CD14-positive monocyte (primary cell): ENCODE measurements around the gene BAIAP3. TPM values are rescaled to one million over a fixed set of nuclear protein-coding genes. Genes with fewer than 3 reads are reported as not detected.

ENCODE experiments used
- DNase-seq, 3 donors: peaks; one replicate each; pipeline ENCODE4 v3.0.0-alpha.2; 2011 to 2022
- H2AFZ ChIP-seq: 2 replicates; pipeline ENCODE4 v1.6.0; 2012; ENCODE audit warnings: mild to moderate bottlenecking, low read depth, low read length, inconsistent platforms; ENCODE audit not compliant: insufficient read depth, poor library complexity, severe bottlenecking
- H3K27ac ChIP-seq, 2 donors: 1 replicate in 1 of 2; 2 replicates in 1 of 2; pipeline ENCODE4 v1.5.1; 2012 to 2013; ENCODE audit warnings: low read length in 2 of 2, control low read depth in 1 of 2, inconsistent platforms in 1 of 2, low read depth in 1 of 2, mild to moderate bottlenecking in 1 of 2
- H3K27me3 ChIP-seq, 2 donors: one replicate each; pipeline versions ENCODE4 v1.6.0 to v1.6.1; 2011 to 2013; ENCODE audit warnings: low read length in 2 of 2; ENCODE audit not compliant: control insufficient read depth in 2 of 2, insufficient read depth in 2 of 2
- H3K36me3 ChIP-seq, 2 donors: replicated peaks in 1 of 2; 1 replicate in 1 of 2; 2 replicates in 1 of 2; pipeline versions ENCODE4 v1.5.1 to v1.6.1; 2012 to 2013; ENCODE audit warnings: low read length in 2 of 2, control low read depth in 1 of 2, inconsistent platforms in 1 of 2, mild to moderate bottlenecking in 1 of 2; ENCODE audit not compliant: insufficient read depth in 2 of 2, control insufficient read depth in 1 of 2
- H3K4me1 ChIP-seq, 2 donors: 1 replicate in 1 of 2; 2 replicates in 1 of 2; pipeline versions ENCODE4 v1.5.1 to v1.6.1; 2012 to 2013; ENCODE audit warnings: low read length in 2 of 2, control low read depth in 1 of 2, inconsistent platforms in 1 of 2, mild to moderate bottlenecking in 1 of 2, moderate library complexity in 1 of 2; ENCODE audit not compliant: insufficient read depth in 2 of 2, control insufficient read depth in 1 of 2
- H3K4me2 ChIP-seq: replicated peaks from 2 replicates; pipeline ENCODE3; 2012; ENCODE audit warnings: low read length, moderate library complexity, mild to moderate bottlenecking; ENCODE audit not compliant: poor library complexity, severe bottlenecking; ENCODE audit errors: extremely low read depth
- H3K4me3 ChIP-seq, 3 experiments: fragments of 200-600 bp in 1 of 3; sonication (generic) in 1 of 3; replicated peaks in 1 of 3; 1 replicate in 2 of 3; 2 replicates in 1 of 3; pipeline ENCODE4 v1.5.1; 2011 to 2013; ENCODE audit warnings: low read length in 3 of 3, mild to moderate bottlenecking in 3 of 3, control low read depth in 2 of 3, low read depth in 2 of 3, inconsistent platforms in 1 of 3, moderate library complexity in 1 of 3
- H3K79me2 ChIP-seq: 2 replicates; pipeline ENCODE4 v1.6.0; 2012; ENCODE audit warnings: mild to moderate bottlenecking, control low read depth, inconsistent platforms, low read length, moderate library complexity; ENCODE audit not compliant: insufficient read depth
- H3K9ac ChIP-seq: 2 replicates; pipeline ENCODE4 v1.6.0; 2017; ENCODE audit warnings: low read length, mild to moderate bottlenecking; ENCODE audit not compliant: insufficient read depth, poor library complexity, severe bottlenecking
- H3K9me3 ChIP-seq, 2 donors: replicated peaks in 1 of 2; 1 replicate in 1 of 2; 2 replicates in 1 of 2; pipeline versions ENCODE4 v1.5.1 to v1.6.1; 2012 to 2013; ENCODE audit warnings: low read length in 2 of 2, control low read depth in 1 of 2; ENCODE audit not compliant: control insufficient read depth in 1 of 2, insufficient read depth in 1 of 2
- H4K20me1 ChIP-seq: 2 replicates; pipeline ENCODE4 v1.6.0; 2012; ENCODE audit warnings: mild to moderate bottlenecking, low read length, control low read depth, moderate library complexity; ENCODE audit not compliant: insufficient read depth
- H3K27ac Mint-ChIP-seq, 7 donors: one replicate each; pipeline ENCODE4 v1.8.0; 2020; ENCODE audit warnings: mild to moderate bottlenecking in 7 of 7, mixed read lengths in 7 of 7, moderate library complexity in 6 of 7, inconsistent platforms in 2 of 7
- H3K27me3 Mint-ChIP-seq, 3 donors: one replicate each; pipeline ENCODE4 v1.8.0; 2021 to 2022; ENCODE audit warnings: low read depth in 3 of 3, mild to moderate bottlenecking in 3 of 3, mixed read lengths in 3 of 3, moderate library complexity in 3 of 3, inconsistent platforms in 1 of 3
- H3K36me3 Mint-ChIP-seq, 2 donors: one replicate each; pipeline ENCODE4 v1.8.0; 2020; ENCODE audit warnings: mixed read lengths in 2 of 2, inconsistent platforms in 1 of 2, mild to moderate bottlenecking in 1 of 2
- H3K4me1 Mint-ChIP-seq: one replicate; pipeline ENCODE4 v1.8.0; 2020; ENCODE audit warnings: mild to moderate bottlenecking, mixed read lengths
- H3K4me3 Mint-ChIP-seq, 2 donors: one replicate each; pipeline ENCODE4 v1.8.0; 2020; ENCODE audit warnings: mild to moderate bottlenecking in 2 of 2, mixed read lengths in 2 of 2, moderate library complexity in 1 of 2
- H3K9me3 Mint-ChIP-seq, 7 donors: one replicate each; pipeline ENCODE4 v1.8.0; 2020 to 2022; ENCODE audit warnings: mixed read lengths in 7 of 7, mild to moderate bottlenecking in 6 of 7, moderate library complexity in 6 of 7, inconsistent platforms in 2 of 7
- WGBS: methylation state at CpG from one replicate; pipeline ENCODE4 v1.1.5; 2013; ENCODE audit warnings: missing lambda C conversion rate; ENCODE audit not compliant: insufficient coverage; 5-methylcytosine and 5-hydroxymethylcytosine counted together
- intact Hi-C, 2 donors: fragments of 100-400 bp; cut with micrococcal nuclease; formaldehyde crosslinking; loops; one replicate each; pipeline versions ENCODE4 v1.15.0 to v1.15.1; 2023
- polyA plus RNA-seq, 3 donors: library from polyadenylated mRNA; depleted of rRNA in 1 of 3; unstranded in 2 of 3; stranded (reverse) in 1 of 3; fragments of 300-500 nt in 2 of 3; fragments of >200 nt in 1 of 3; fragmentation: Illumina TruSeq in 2 of 3; gene quantifications; 1 replicate in 2 of 3; 2 replicates in 1 of 3; pipeline ENCODE4 v1.2.3, GENCODE V29; 2012 to 2021
- TF ChIP-seq, protein P1 (sequence below): fragments of 200-600 bp; IDR thresholded peaks from one replicate; pipeline ENCODE4 v1.8.0; 2022; ENCODE audit warnings: antibody characterized with exemption, mild to moderate bottlenecking

Gene BAIAP3
- polyA plus RNA-seq, 3 donors, result 1.0 TPM; not detected in 2

DNA sequence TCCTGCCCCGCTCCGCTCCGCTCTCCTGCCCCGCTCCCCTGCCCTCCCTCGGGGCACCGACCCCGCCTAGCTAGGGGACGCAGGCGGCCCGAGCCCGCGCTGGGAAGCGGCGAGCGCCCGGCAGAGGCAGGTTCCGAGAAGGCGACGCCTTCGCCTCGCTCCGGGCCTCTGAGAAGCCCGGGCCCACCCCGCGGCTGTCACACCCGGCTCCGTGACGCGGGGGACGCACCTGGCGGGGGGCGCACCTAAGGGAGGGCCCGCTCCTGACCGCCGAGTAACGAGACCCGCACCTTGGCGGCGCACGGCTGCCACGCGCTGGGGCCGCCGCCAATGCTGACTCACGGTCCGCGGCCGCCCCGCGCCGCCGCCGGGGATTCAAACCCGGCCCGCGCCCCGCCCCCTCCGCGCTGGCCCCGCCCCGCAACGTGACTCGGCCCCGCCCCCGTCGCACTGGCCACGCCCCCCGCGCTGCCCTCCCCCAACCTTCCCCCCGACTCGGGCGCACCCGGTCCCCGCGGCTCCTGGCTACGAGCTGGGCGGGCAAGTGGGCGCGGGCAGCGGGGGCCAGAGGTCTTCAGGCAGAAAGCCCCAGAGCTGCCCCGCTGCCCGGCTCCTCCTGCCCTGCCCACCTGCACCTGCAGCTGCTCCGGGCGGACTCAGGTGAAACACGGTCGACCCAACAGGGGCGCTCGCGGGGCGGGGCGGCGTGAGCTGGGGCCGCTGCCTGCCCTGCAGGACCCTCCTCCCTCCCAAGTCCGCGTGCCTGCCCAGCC, 46.0 kb downstream of the BAIAP3 start:
- Mint-ChIP-seq H3K4me3 (peak overlapping the region; percentile 67 to 75), H3K9me3 (no peaks in the 10 kb centered on the region)
- H3K27ac ChIP-seq, result no peak overlapping the region

DNA sequence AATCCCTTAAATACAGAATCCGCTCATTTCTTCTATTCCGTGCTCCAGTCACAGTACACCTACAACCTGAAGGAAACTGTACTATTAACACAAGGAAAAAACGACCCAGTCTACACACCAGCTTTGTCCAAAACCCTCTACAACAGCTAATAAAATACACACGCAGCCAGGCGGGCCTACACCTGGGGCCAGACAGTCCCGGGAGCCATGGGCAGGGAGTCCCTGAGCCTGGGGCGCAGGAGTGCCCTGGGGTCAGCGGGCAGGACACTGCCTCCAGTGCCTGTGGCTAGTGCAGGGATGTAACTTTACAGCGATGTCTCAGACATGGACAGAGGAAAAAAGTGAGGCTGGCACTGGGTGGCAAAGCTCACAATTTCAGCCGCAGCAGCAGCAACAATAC, 46.8 kb downstream of the BAIAP3 start:
- H3K27me3 Mint-ChIP-seq, result peaks cover 1 to 3% (median 2%) of the 10 kb centered on the region in 3 donors
- H3K9me3 Mint-ChIP-seq, result no peaks in the 10 kb centered on the region
- H3K4me3 ChIP-seq, result peak overlapping the region in 1 of 3 experiments; percentile 44
- H2AFZ ChIP-seq, result no peak overlapping the region
- DNase-seq, result no peak
- WGBS, result 100% methylated on average over 7 of the region's 10 CpGs
- peaks cover 90% of the 10 kb centered on the region for H4K20me1 ChIP-seq
- peaks cover 12 to 22% of the 10 kb centered on the region in 2 donors for H3K4me1 ChIP-seq
- peaks cover 45 to 61% of the 10 kb centered on the region in 2 donors for H3K36me3 ChIP-seq
- peaks cover 45 to 85% of the 10 kb centered on the region in 2 donors for H3K36me3 Mint-ChIP-seq
- intact Hi-C loops, result no loop called here
- H3K9me3 ChIP-seq, result no peaks in the 10 kb centered on the region
- peak overlapping the region in 4 of 7 donors; percentile 20 to 72 (median 54) for H3K27ac Mint-ChIP-seq
- TF ChIP-seq, protein P1, sequence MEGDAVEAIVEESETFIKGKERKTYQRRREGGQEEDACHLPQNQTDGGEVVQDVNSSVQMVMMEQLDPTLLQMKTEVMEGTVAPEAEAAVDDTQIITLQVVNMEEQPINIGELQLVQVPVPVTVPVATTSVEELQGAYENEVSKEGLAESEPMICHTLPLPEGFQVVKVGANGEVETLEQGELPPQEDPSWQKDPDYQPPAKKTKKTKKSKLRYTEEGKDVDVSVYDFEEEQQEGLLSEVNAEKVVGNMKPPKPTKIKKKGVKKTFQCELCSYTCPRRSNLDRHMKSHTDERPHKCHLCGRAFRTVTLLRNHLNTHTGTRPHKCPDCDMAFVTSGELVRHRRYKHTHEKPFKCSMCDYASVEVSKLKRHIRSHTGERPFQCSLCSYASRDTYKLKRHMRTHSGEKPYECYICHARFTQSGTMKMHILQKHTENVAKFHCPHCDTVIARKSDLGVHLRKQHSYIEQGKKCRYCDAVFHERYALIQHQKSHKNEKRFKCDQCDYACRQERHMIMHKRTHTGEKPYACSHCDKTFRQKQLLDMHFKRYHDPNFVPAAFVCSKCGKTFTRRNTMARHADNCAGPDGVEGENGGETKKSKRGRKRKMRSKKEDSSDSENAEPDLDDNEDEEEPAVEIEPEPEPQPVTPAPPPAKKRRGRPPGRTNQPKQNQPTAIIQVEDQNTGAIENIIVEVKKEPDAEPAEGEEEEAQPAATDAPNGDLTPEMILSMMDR, result no peak
- no peak overlapping the region for H3K9ac ChIP-seq
- H3K27ac ChIP-seq, result no peak overlapping the region
- H3K4me2 ChIP-seq, result peak overlapping the region; percentile 91
- peaks cover 17% of the 10 kb centered on the region for H3K4me1 Mint-ChIP-seq
- peaks cover 12% of the 10 kb centered on the region for H3K79me2 ChIP-seq
- peak overlapping the region; percentile 67 to 75 for H3K4me3 Mint-ChIP-seq
- no peaks in the 10 kb centered on the region for H3K27me3 ChIP-seq

More for the DNA sequence above, 46.0 kb downstream of the BAIAP3 start:
- Mint-ChIP-seq H3K4me1 (peaks cover 17% of the 10 kb centered on the region), H3K27ac (peak overlapping the region in 5 of 7 donors; percentile 20 to 72 (median 59)), H3K27me3 (peaks cover 1 to 3% (median 2%) of the 10 kb centered on the region in 3 donors), H3K36me3 (peaks cover 40 to 81% of the 10 kb centered on the region in 2 donors)
- H2AFZ ChIP-seq, result no peak overlapping the region
- peak overlapping the region; percentile 91 for H3K4me2 ChIP-seq
- H4K20me1 ChIP-seq, result peaks cover 90% of the 10 kb centered on the region
- H3K79me2 ChIP-seq, result peaks cover 12% of the 10 kb centered on the region
- peak overlapping the region; percentile 65 for H3K9ac ChIP-seq
- intact Hi-C loops, result loop anchor here in 1 of 2 donors (1.0 kb wide), 1 partner anchor 327 kb away; the partner anchor contains the start of gene MAPK8IP3
- no peaks in the 10 kb centered on the region for H3K9me3 ChIP-seq
- H3K4me3 ChIP-seq, result peak overlapping the region; percentile 20 to 75 (median 37)
- H3K27me3 ChIP-seq, result no peaks in the 10 kb centered on the region
- peaks cover 42 to 56% of the 10 kb centered on the region in 2 donors for H3K36me3 ChIP-seq
- peaks cover 12 to 22% of the 10 kb centered on the region in 2 donors for H3K4me1 ChIP-seq
- DNase-seq, result peak; percentile 23 to 62 (median 33)
- WGBS, result 5% methylated on average over 70 of the region's 95 CpGs
- TF ChIP-seq, protein P1, result no peak
